Renal cortex interstitium (tissue), 15 donors: ENCODE measurements around the gene ZDHHC16. TPM values are rescaled to one million over a fixed set of nuclear protein-coding genes. Genes with fewer than 3 reads are reported as not detected.
"Not testable (repeated sequence)": the region's sequence is repeated elsewhere in the genome, so short reads cannot be mapped to it uniquely, and the experiment has no call there.

ENCODE experiments used
- DNase-seq, 11 donors: peaks; one replicate each; pipeline ENCODE4 v3.0.0-alpha.2; 2013; ENCODE audit warnings: low read depth in 9 of 11, low spot score in 4 of 11; ENCODE audit errors: extremely low read depth in 1 of 11
- long read RNA-seq, 16 experiments: transcript quantifications; one replicate each; lab custom pipeline, GENCODE V29; 2026
- polyA plus RNA-seq, 3 donors: library from polyadenylated mRNA; unstranded; fragments of 120-200 nt; gene quantifications; one replicate each; pipeline ENCODE4 v1.2.1, GENCODE V29; 2013; ENCODE audit not compliant: insufficient read length in 3 of 3

The ZDHHC16 gene
- 10 to 100 TPM; 38.5 to 40.3 (median 38.8) TPM for polyA plus RNA-seq
- long read RNA-seq, donor 1, partial matches to known transcripts = 0 of 5 reads
- long read RNA-seq, donor 1, other reads (novel, unspliced or antisense) = 0 of 5 reads
- long read RNA-seq, donor 2, partial matches to known transcripts = 0 of 3 reads
- long read RNA-seq, donor 2, other reads (novel, unspliced or antisense) = 0 of 3 reads
- long read RNA-seq, donor 3, partial matches to known transcripts = 0 of 6 reads
- long read RNA-seq, donor 3, other reads (novel, unspliced or antisense) = 0 of 6 reads
- long read RNA-seq, donor 4, partial matches to known transcripts = 0 of 4 reads
- long read RNA-seq, donor 4, other reads (novel, unspliced or antisense) = 0 of 4 reads
- long read RNA-seq, donor 5 = 0 reads
- long read RNA-seq, donor 6, partial matches to known transcripts = 42 of 44 reads
- long read RNA-seq, donor 6, other reads (novel, unspliced or antisense) = 0 of 44 reads
- long read RNA-seq, donor 7, partial matches to known transcripts = 6 of 14 reads
- long read RNA-seq, donor 7, other reads (novel, unspliced or antisense) = 0 of 14 reads
- long read RNA-seq, donor 8, transcript ZDHHC16-202 (10 exons, 1,718 nt) = major isoform, 6 of 97 reads
- long read RNA-seq, donor 8, partial matches to known transcripts = 83 of 97 reads
- long read RNA-seq, donor 8, other reads (novel, unspliced or antisense) = 5 of 97 reads
- long read RNA-seq, donor 9, partial matches to known transcripts = 6 of 10 reads
- long read RNA-seq, donor 9, other reads (novel, unspliced or antisense) = 0 of 10 reads
- long read RNA-seq, donor 10, partial matches to known transcripts = 0 of 7 reads
- long read RNA-seq, donor 10, other reads (novel, unspliced or antisense) = 0 of 7 reads
- long read RNA-seq, donor 11, partial matches to known transcripts = 0 of 6 reads
- long read RNA-seq, donor 11, other reads (novel, unspliced or antisense) = 0 of 6 reads
- long read RNA-seq, donor 12, partial matches to known transcripts = 0 of 3 reads
- long read RNA-seq, donor 12, other reads (novel, unspliced or antisense) = 0 of 3 reads
- long read RNA-seq, donor 13 = 0 reads
- long read RNA-seq, donor 14, partial matches to known transcripts = 0 of 7 reads
- long read RNA-seq, donor 14, other reads (novel, unspliced or antisense) = 0 of 7 reads
- long read RNA-seq, donor 15, partial matches to known transcripts = 0 of 3 reads
- long read RNA-seq, donor 15, other reads (novel, unspliced or antisense) = 0 of 3 reads
- long read RNA-seq, donor 16, transcript ZDHHC16-206 (11 exons, 1,798 nt) = minor isoform, 6 of 155 reads
- long read RNA-seq, donor 16, transcript ZDHHC16-202 (10 exons, 1,718 nt) = major isoform, 12 of 155 reads
- long read RNA-seq, donor 16, partial matches to known transcripts = 103 of 155 reads
- long read RNA-seq, donor 16, other reads (novel, unspliced or antisense) = 27 of 155 reads

DNA sequence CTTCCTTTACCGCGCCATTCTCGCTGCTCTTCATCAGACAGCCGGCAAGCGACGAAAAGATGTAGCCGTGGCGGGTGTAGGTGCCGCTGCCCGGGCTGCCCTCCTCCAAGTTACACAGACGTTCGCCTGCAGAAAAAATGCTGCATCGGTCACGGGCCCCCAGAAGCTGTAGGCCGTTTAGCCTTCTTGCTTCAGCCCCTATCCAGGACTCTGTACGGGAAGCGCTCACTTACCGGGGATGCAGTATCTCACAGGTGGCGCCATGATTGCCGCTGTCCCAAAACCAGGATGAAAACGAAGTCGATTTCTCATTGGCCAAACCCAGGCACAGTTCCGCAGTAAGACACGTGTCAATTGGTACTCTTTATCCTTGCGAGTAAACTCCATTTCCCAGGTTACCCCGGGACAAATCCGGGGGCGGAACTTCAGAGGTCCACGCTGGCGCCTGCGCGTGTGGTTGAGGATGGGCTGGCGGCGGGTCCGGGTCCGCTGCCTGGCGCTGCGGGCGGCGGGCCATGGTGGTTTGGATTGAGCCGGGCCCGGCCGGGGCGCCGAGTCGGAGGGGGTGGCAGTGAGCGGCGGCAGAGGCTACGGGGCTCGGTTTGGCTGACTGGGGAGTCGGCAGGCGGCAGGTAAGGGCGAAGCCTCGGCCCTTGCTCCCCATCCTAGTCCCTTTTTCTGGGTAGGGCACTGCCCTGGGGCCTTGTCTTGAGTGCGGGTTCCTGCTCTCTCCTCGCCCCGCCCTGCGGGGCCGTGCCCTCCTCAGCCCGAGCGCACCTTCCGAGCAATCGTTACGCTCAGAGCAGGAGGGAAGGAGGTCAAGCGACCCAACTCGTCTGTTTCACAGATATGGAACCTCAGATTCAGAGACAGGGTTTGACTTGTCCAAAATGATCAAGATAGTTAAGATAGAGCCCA, at the start of gene ZDHHC16, which contains the start of gene EXOSC1:
Gene ZDHHC16, plus strand, starts transcription at position 454 of the 918 bp plus-strand sequence. CDS start 5,501 bp downstream, outside the sequence.
Gene EXOSC1, minus strand, starts transcription at position 285 of the 918 bp plus-strand sequence. Its CDS starts 21 bp downstream, at position 264.
- DNase-seq = peak; percentile 85 to 95 (median 91)

DNA sequence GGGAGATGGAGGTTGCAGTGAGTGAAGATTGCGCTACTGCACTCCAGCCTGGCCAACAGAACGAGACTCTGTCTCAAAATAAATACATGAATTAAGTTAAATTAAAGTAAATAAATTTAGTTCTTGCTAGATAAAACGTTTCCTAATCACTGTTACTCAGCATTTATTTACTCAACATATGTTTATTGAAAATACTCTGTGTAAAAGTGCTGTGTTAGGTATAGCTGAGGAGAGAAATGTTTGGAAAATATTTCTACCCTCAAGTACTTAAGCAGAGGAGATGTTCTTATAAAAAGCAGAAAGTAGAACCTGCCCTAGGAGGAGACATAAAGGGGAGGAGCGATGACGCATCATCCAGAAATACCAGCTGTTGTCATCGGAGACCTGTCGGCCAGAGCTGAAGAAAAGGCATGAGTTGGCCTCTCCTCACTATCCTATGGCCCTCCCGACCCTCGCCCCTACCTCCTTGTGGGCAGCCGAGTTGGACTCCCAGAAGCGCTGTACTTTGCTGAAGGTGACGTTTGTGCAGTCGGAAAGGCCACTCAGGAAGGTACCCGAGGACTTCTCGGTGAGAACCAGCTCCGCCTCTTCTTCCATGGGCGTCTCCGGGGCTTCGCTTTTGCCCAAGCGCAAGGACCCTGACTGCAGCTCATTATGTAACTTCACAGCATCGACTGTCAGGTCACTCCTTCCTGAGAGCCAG, 46.0 kb upstream of the ZDHHC16 start:
- DNase-seq = peak in 1 of 11 donors; percentile 49

DNA sequence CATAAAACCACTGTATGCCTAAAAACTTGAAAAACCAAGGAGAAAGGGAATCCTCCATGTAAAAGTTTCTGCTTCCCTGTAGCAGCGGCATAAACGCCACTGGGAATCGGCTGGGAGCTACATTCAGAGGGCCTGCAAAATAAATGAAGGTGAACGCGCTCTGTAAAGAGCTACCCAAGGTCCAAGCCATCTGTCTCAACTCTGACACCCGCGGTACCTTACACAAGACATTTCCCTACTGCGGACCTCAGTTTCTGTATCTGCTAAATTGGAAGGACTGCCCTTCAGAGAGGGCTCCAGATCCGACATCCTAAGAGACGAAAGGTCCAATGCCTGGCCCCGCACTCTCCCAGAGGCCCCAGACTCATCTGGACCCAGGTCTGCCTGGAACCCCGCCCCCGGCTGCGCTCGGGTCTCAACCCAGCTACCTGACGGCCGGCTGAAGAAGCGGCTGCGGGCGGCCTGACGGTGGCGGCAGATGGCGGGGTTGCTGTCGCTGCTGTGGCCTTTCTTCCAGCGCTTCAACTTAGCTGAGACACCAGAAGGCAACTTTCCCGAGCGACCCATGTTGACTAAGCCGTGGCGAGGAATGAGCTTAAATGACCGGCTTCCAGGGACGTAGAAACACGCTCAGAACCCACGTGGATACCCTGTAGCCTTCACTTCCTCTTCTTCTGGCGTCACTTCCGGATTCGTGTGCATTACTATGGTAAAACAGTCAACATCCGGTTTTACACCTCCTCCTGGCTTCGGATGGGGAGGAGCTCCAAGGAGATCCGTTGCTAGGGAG, 45.1 kb upstream of the ZDHHC16 start, which contains the start of gene RRP12:
Gene RRP12, minus strand, starts transcription at position 676 of the 790 bp plus-strand sequence. Its CDS starts 109 bp downstream, at position 567.
- peak; percentile 92 to 99 (median 96) for DNase-seq

DNA sequence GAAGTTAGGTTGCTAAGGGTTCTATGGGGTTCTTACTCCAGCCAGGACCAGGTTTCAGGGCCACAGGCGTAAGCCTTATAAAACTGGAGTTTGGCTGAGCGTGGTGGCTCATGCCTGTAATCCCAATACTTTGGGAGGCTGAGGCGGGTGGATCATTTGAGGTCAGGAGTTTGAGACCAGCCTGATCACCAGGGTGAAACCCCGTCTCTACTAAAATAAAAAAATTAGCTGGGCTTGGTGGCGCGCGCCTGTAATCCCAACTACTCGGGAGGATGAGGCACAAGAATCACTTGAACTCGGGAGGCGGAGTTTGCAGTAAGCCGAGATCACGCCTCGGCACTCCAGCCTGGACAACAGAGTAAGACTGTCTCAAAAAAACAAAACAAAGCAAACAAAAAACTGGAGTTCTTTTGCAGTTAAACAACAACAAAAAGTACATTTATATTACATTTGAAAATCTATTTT, 44.5 kb upstream of the ZDHHC16 start:
- DNase-seq = no peak

DNA sequence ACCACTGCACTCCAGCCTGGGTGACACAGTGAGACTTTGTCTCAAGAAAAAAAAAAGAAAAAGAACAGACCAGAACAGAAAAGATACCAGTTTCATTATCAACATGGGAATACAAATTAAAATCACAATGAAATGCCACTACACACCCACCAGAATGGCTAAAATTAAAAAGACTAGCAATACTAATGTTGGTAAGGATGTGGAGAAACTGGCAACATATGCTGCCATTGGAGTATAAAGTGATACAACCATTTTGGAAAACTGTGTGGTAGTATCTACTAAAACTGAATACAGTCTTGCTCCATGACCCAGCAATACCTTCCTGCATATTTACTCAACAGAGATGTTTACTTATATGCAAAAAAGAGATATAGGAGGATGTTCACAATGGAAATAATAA, 41.9 kb upstream of the ZDHHC16 start:
- DNase-seq = no peak

DNA sequence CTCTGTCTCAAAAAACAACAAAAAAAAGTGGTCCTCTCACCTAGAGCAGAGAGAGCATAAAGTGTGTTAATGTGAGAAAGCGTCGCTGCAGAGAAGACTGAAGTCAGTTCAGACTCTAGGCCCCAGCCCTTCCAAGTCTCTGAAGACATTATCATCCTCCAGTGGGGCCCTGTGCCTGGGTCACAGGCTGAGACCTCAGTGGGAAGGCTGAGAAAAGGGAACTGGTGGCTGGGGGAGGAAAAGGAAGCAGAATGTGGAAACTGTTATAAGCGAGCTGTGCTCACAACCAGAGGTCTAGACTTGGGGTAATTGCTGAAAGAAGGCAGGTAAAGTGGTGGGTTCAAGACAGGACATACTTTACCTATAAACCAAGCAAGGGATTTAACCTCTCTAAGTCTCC, 39.9 kb upstream of the ZDHHC16 start:
- DNase-seq = no peak

DNA sequence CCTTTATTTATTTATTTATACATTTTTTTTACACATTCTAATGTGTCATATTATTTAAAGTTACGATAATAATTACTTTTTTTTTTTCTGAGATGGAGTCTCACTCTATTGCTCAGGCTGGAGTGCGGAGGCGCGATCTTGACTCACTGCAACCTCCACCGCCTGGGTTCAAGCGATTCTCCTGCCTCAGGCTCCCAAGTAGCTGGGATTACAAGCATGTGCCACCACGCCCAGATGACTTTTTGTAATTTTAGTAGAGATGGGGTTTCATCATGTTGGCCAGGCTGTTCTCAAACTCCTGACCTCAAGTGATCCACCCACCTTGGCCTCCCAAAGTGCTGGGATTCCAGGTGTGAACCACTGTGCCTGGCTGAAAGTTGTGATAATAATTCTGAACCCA, 39.5 kb upstream of the ZDHHC16 start:
- DNase-seq = not testable (repeated sequence)

DNA sequence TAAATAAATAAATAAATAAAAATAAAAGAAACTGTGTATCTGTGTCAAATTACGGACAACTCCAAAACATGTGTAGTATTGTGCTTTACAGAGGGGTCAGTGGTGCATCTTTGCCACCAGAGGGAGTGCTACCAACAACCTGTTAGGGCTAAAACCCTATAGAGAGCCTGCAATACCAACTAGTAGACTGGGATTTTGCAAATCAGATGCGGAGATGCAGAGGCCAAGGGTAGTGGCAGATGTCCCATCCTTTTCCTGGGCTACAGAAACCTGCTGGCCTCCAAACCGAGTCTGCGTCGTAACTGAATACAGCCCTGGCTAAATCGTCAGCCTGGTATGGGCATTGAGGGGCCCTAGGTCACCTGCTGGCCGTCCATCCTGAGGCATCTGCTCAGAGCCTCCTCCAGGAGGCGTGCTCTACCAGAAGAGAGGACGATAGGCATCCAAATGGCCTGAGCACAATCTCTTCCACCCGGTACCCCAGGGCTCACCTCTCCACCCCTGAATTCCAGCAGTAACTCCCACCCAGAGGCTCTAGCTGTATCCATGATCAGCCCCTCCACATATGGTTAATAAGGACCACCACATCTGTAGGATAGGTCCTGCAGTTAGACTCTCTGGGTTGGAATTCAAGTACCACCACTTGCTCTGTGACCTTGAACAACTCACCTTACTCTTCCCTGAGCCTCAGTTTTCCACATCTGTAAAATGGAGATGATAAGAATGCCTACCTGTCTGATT, 38.6 kb upstream of the ZDHHC16 start:
- DNase-seq = peak in 4 of 11 donors; percentile 45 to 75 (median 69)

DNA sequence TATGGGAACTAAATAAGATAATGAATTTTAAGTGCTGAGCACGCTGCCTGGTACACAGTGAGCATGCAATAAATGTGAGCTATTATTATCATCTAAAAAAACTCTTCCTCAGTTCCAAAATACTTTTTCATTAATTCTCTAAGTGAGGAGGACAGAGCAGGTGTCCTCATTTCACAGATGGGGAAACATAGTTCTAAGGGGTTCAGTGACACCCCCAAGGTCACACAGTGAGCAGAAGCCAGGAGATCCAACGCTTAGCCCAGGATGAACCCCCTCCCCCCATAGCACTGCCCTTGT, 38.1 kb upstream of the ZDHHC16 start:
- DNase-seq = no peak

DNA sequence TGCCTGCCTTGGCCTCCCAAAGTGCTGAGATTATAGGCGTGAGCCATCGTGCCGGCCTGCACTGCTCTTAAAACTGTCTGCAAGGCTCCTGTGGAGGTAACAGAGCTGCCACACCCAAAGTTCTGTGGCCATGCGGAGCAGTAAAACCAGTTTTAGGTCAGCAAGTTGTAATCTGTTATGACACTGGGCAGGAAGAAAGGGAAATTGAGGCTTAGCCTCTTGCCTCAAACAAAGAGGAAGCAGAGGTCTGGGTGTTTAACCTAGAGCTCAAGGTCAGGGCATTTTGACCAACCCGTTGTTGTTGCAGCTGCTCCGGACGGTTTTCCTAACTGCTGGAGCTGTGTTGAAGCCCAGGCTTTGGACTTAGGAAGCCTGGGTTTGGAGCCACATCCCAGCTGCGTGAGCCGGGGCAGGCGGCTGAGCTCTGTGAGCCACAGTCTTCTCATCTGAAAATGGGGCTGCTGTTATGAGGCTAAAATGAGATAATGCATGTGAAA, 37.4 kb upstream of the ZDHHC16 start:
- DNase-seq = no peak

DNA sequence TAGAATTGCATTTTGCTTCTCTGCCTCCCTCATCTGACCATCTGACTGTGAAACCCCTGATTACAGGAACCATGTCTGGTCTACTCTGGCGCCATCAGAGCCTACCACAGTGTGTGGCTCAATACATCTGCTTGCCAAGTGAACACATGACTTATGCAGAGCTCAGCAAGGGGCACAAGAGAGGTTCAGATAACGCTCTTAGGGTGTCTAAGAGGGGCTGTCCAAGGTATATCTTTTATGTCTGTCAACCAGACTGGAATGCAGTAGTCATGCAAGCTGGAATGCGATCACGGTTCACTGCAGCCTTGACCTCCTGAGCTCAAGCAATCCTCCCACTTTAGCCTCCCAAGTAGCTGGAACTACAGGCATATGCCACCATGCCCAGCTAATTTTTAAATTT, 34.6 kb upstream of the ZDHHC16 start:
- no peak for DNase-seq

DNA sequence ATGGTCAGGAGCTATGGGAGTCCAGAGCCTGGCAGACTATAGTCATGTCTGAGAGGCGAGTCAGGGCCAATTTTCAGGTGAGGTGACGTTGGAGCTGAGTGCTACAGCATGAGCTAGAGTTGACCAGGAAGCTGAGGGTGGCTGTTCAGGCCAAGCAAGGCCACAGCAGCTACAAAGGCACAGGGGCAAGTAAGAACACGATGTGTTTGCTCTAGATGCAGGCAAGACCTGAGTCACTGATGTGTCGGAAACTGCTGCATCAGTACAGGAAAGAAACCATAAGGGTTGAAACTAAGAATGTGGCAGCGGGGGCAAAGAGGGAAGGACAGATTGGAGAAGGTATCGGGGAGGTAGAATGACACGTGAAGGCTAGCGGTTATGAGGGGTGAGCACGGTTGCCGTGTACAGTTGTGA, 33.1 kb upstream of the ZDHHC16 start:
- DNase-seq = no peak

DNA sequence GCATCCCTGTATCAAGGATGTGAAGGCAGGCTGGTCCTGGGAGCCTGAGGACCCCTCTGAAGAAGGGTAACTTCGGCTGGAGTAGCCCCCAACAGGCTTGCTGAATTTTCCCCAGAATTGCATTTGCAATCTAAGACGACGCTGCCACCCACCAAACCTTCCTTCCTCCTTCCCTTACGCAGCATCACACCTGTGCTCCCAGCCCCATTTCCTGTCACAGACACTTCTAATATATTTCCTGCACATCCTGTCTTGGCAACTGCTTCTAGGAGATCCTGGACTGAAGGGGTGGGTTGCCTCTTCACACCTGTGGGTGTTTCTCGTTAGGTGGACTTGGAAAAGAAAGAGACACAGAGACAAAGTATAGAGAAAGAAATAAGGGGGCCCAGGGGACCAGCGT, 29.4 kb upstream of the ZDHHC16 start:
- DNase-seq = no peak

DNA sequence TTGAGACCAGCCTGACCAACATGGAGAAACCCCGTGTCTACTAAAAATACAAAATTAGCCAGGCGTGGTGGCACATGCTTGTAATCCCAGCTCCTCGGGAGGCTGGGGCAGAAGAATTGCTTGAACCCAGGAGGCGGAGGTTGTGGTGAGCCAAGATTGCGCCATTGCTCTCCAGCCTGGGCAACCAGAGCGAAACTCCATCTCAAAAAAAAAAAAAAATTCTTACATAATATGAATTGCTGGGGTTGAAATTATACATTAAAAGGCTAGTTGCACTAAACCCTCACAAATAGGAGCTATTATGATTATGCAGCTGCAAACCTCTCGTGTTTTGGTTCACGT, 22.2 kb upstream of the ZDHHC16 start:
- DNase-seq = not testable (repeated sequence)

DNA sequence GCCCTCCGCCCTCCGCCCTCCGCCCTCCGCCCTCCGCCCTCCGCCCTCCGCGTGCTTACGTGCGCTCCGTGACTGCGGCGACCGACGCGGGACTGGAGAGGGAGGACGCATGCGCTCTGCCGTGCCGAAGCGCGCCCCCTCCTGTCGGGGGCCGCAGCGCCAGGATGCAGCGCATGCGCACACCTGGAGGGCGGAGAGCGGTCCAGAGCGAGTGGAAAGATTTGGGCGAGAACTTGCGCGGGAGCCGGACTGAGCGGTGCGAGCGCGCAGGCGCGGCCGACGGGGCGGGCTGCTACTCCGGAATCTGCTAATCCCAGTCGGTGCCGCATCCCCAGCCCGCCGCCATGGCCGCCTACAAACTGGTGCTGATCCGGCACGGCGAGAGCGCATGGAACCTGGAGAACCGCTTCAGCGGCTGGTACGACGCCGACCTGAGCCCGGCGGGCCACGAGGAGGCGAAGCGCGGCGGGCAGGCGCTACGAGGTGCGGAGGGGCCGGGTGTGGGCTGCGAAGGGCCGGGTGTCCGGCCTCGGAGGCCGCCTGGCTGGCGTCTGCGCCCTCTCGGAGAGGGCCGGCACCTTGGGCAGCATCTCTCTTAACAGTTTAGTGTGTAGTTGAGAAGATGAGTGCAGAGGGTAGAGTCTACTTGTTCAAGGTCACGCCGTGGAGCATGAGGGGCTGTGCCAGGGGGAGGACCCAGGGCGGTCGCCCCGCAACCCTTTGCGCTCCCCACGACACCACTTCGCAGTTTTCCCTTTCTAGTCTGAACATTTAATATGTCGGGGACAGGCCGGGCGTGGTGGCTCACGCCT, 19.8 kb upstream of the ZDHHC16 start, which contains the start of gene PGAM1:
Gene PGAM1, plus strand, starts transcription at position 228 of the 812 bp plus-strand sequence. Its CDS starts 117 bp downstream, at position 345.
- peak; percentile 89 to 95 (median 93) for DNase-seq
